GM19438 (cell line): ENCODE data around the gene ATRN.

Experiments
- ATAC-seq: cut with Tn5 transposase; IDR thresholded peaks from one replicate; pipeline ENCODE4 v1.9.1; 2021; ENCODE audit warnings: low read depth; ENCODE audit not compliant: unreplicated experiment

Gene ATRN

DNA sequence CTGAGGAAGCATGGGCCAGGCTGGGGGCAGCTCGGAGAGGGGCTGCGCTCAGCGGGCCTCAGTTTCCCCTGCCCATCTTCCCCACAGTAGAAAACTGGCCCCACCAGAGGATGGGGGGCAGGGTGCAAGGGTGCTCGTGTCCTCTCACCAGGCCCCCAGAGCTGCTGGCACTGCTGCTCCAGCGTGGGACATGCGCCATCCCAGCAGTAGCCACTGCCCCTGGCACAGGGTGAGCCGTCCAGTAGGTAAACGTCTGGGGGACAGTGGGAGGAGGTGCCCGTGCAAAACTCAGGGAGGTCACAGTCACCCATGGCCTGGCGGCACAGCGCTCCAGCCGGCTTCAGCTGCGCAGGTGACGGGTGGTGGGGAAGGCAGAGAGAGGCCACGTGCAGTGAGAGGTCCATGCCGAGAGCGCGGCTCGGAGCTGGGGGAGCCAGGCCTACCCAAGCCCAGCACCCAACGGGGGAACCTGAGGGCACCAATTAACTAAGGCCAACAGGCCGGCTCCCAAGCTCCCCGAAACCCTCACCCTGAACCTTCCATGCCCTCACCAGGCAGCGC lies 201.2 kb downstream of the ATRN start:
- no peak for ATAC-seq

DNA sequence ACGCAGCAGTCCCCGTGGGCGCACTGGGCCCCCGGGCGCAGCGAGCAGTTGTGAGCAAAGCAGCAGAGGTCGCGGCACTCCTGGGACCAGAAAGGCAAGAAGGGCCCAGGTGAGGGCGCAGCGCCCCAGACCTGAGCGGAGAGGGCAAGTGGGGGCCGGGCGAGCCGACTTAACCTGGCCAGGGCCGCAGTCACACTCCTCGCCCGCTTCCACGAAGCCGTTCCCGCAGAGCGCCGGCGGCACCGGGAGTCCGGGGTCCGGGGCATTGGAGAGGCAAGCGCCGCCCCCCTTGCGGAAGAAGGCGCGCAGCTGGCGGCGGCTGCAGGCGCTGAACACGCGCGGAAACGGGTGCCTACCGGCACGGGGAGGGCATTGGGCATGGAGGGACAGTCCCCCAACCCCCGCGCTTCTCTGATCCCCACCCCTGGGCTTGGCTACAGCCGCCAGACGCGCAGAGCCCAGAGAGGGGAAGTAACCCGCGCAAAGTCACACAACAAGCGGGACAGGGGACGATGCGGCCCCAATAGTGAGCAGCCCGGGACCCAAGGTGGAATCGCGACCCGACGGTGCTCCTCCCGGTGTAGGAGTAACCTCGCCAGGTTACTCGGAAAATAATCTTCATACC lies 201.8 kb downstream of the ATRN start:
- no peak for ATAC-seq

DNA sequence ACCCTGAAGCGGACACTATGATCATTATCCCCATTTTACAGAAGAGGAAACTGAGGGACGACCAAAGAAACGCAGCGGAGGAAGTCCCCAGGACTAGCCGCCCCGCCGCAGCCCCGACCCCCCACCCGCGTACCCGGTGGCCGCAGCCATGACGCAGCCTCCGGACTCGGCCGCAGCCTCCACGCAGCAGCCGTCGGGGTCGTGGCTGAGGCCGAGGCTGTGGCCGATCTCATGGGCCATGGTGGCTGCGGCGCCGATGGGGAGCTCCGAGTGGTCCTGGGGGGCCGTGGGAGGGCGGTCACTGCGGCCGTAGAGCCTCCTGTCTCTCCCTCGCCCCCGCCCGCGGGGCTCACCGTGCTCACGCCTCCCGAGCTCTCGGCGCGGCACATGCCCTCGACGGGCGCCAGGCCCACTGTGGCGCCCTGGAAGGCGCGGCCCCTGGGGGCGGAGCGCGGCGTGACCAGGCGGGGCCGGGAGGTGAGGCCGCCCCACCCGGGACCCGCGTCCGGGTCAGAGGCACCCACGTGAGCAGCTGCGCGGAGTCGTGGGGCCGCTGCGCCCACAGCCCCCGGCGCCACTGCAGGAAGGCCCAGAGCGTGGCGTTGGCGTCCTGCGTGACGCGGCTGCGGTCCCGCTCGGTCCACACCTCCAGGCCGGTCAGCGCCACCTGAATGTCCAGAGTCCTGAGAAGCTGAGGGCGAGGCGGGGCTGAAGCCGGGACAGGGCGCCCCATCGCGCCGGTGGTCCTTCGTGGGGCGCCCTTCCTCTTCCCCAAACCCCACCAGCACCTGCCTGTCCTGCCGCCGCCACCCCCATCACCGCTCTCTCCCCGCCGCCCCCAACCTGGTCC lies 202.6 kb downstream of the ATRN start:
- no peak for ATAC-seq

DNA sequence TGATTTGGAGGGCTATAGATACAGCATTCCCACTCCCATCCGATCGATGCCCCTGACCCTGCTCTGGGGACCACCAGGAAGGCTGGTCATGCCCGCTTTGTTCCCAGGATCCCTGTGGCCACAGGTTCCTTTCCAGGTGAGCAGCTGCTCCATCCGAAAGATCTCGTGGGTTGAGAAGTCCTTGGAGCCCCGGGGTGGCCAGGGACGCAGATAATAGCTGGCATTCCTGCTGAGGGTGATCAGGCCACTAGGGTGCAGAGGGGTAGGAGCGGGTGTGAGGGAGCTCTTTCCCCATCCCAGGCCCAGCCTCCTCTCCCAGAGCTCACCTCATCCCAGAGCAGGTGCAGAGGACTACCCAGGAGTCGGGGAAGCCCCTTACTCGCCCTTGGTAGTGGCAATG lies 203.6 kb downstream of the ATRN start:
- no peak for ATAC-seq

GRCh38 chr20:3674995-3675900 lies 204.4 kb downstream of the ATRN start:
- ATAC-seq = no peak

DNA sequence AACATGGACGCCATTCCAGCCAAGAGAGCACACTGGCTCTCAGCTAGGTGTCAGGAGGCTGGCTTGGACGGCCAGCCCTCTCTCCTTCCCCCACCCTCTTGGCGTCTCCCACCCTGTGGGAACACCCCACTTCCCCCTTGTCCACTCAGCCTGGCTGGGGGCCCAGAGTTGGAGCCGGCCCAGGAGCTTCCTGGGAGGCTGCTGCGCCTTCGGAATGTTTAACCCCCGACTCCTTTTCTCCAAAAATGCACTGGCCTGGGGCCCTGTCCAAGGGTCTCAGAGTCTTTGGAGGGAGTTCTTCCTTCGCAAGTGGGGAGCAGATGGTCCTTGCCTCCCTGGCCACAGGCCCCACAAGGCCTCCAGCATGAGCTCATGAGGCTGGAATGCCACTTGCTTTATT lies 206.9 kb downstream of the ATRN start:
- ATAC-seq = no peak

DNA sequence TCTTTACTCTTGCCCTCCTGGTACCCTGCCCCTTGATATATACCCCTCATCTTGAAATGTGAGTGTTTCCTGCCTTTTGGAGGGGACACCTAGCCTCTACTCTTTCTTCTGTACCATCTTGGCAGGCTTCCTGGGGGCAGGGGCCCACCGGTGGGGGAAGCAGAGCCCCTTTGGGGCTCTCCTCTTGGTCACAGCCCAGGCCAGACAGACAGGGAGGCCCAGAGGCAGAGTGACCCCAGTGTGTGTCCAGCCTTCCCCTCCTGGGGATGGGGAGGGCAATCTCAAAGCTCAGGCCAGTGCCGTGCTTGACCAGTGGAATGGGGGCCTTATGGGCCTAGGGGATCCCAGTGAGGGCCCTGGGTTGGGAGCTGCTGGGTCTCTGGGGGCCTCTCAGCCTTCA lies 207.4 kb downstream of the ATRN start:
- ATAC-seq = no peak

- no peak for ATAC-seq
These were observed 208.3 kb downstream of the ATRN start for GRCh38 chr20:3678856-3679720.

DNA sequence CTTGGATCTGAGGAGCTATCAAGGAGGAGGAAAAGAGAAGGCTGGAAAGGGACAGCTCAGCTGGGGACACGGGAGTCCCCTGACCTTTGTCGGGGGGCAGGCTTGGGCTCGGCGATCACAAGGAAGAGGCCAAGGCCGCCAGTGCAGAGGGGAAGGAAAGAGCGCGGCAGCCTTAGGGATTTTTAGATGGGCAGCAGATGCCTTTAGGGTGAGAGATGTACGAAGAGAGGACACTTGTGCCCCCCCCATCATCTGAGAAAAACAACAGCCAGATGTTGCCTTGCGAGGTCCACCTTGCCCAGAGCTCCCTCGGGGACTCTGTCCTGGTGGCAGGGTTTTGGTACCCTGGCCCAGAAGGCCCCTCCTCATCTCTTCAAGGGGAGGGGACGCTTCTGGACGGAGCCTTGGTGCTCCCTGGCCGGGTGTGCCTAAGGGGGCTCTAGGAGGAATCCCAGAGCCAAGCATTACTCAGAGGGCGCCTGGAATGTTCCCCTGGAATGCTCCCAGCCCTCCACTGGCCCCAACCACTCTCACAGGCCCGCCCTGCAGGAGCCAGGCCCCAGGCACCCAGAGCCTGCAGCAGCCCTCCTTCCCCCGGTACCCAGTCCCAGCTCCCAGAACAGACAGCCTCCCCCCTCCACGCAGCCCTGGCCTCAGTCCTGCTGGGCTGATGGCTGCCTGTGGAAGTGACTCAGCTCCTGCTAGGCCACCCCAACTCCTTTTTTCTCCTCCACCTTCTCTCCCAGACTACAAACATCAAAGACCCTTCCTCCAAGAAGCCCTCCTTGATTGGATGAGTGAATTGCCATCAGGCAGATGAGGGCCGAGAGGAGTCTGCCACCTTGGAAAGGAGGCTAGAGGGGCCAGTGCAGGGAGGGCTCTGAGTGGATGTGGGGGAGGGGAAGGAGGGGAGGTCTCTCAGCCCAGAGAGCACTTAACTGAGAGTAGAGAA lies 209.2 kb downstream of the ATRN start:
- no peak for ATAC-seq

GRCh38 chr20:3680701-3681351 lies 210.0 kb downstream of the ATRN start:
- ATAC-seq = no peak

DNA sequence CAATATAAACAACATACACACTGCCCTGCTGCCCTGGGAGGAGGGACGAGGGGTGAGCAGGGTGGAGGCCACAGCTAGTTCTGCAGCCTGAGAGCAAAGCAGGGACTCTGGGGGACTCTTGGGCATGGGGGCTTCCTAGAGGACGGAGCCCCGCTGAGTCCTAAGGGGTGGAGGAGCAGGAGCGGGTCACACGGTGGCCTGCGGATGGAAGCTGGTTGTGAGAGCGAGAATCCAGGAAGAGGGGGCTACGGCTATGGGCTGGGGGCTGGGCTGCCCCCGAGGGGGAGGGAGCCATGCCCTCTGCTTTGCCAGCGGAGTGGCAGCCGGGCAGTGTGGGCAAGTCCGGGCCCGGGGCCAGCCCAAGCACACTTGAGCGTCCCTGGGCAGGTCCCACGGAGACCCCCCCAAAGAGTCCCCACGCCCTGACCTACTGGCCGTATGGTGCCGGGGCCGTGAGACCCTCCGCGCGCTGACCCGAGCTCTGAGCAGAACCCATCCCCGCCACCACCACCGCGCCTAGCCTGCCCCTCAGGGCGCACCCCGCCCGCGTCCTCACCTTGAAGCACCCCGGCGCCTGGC lies 210.6 kb downstream of the ATRN start:
- no peak for ATAC-seq

DNA sequence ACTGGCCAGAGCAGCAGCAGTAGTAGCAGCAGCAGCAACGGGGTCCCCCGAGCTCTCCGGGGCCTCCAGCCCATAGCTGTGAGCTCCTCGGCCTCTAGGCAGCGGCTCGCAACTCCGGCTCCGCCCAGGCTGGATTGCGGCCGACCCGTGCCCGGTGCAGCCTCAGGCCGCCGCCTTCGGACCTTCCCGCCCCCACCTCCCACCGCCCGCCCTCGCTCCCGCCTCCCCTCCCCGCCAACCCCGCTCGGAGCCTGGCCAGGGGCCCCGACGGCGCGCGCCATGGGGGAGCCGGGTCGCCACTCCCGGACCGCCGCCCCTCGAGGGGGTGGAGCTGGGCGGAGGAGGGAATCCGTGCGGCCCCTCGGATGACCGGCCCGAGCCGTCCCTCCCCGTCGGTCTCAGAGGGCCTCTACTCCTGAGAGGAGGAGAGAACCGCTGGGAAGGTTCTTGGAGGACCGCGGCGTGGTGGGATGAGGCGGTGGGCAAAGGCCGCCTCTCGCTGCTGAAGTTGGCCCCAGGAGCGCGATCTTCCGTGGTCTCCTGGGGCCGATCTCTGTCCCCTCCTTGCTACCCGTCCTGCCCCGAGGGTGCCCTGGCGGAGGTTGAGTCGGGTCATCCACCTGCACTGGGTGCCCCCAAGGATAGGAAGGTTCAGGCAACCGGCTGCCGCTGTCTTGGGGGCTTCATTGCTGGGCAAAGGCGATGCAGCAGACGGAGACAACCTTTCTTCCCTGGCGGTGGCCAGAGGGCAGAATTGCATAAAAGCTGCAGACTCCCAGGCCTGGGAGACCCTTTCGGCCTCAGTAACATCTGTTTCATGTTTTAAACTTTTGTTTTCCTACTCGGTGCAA lies 211.3 kb downstream of the ATRN start, which contains the start of gene ADAM33:
Gene ADAM33 (minus strand): TSS at position 80 of the 851 bp plus-strand sequence. CDS start 6 bp downstream, at position 74.
- no peak for ATAC-seq

- no peak for ATAC-seq
These were observed 214.5 kb downstream of the ATRN start for GRCh38 chr20:3685341-3685740.

GRCh38 chr20:3686421-3686820 lies 215.6 kb downstream of the ATRN start:
- ATAC-seq = no peak

GRCh38 chr20:3686867-3687321 lies 216.1 kb downstream of the ATRN start:
- no peak for ATAC-seq

DNA sequence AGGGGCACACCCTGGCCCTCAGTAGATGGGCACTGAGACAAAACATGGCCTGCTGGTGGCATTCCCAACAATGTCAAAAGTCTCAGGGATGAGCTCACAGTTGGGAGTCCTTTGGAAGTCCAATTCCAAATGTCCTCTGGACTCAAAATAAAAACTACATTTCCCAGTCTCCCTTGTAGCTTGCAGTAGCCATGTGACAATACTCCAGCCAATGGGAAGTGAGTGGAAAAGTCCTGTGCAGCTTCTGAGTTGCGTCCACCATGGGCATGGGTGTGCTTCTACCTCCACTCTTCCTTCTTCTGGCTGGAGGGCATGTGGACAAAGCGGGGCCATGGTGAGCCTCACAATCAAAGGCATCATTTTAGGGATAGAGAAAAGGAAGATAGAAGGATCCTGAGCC lies 216.8 kb downstream of the ATRN start:
- no peak for ATAC-seq

DNA sequence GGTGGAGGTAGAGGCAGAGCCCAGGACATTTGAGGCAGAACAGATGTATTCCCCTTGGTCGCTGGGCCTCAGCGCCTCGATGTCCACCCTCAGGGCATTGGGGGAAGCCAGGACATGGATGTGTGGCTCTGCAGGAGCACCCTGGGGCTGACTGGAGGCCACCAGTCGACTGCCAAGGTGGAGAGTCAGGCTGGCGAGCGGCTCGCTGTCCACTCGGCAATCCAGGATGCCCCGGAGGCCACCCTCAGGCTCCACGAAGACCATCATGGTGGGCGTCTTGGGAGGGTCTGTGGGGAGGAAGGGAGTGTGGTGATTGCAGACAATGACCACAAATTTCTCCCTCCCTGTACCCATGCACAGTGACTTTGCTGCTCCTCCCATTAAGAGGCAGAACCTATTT lies 219.2 kb downstream of the ATRN start:
- no peak for ATAC-seq
